DMS153 (cell line): ENCODE results near the gene FGD1.
A peak's percentile ranks its signal among the peaks of the same experiment; 100 is the strongest.

Experiments used
- DNase-seq: peaks from one replicate; lab custom pipeline; 2025; lab: John Stamatoyannopoulos, UW

The FGD1 gene

GRCh38 chrX:54473993-54474859 lies 21.8 kb downstream of the FGD1 start:
- DNase-seq, result no peak

GRCh38 chrX:54470054-54470760 lies 25.8 kb downstream of the FGD1 start:
- no peak for DNase-seq

- no peak for DNase-seq
These were observed 43.1 kb downstream of the FGD1 start for GRCh38 chrX:54452920-54453319.

DNA sequence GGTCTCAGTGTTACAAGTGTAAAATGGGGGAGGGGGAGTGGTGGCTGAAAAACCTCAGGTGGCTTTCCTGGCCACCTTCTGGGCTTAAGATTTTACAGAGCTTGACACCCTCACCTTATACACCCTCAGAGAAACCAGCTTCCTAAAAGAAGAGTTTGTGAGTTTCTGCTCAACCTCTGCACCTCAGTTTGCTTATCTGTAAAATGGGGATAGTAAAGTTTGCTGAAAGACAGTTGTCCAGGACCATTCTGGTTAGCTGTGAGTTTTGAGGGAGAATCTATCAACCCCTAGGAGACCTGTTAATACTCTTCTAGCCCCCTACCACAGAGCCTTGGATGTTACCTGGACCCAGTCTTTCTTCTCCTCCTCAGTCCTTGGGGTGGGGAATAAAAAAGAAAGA lies 46.1 kb downstream of the FGD1 start:
- DNase-seq, result no peak

GRCh38 chrX:54447461-54447860 lies 48.6 kb downstream of the FGD1 start:
- no peak for DNase-seq

- no peak for DNase-seq
These were observed 50.0 kb downstream of the FGD1 start for GRCh38 chrX:54446084-54446483.

GRCh38 chrX:54444752-54445151 lies 51.3 kb downstream of the FGD1 start:
- no peak for DNase-seq

GRCh38 chrX:54442790-54443189 lies 53.2 kb downstream of the FGD1 start:
- no peak for DNase-seq

DNA sequence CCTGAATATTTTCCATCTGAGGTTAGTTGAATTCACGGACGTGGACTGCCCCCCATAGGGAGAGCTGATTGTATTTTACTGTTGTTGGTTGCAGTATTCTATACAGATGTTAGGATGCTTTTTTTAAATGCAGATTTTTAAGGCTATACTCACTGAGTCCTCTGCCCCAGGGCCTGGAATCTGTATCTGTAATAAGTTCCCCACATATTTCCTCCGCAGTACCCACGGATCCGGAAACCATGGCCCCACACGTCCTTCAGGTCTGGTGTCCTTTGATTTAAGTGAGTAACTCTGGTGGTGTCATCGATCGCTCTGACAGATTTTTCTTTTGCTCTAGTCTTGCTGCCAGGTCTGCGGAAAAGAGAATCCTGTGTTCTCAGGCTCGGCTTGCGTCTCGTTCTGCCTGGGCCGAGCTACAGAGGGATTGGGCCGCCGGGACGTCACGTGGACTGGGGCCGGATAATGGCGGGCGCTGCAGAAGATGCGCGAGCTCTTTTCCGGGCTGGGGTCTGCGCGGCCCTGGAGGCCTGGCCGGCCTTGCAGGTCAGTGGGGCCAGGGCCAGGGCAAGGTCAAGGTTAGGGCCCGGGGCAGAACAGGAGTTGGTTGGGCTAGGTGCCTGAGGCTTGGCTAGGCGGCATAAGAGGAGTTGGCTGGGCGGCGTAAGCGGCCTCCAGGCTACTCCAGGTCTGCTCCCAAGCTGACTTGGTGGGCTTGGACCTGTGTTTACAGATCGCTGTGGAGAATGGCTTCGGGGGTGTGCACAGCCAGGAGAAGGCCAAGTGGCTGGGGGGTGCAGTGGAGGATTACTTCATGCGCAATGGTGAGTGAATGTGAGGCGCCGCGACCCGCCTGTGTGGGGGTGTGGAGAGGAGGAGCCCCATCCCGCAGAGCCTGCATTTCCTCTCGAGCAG lies 55.8 kb downstream of the FGD1 start, which contains the start of gene TSR2:
TSS of gene TSR2 (plus strand) at position 445 of the 912 bp plus-strand sequence. CDS start at position 463, 18 bp downstream.
- peak; percentile 59 for DNase-seq

- no peak for DNase-seq
These were observed 60.9 kb downstream of the FGD1 start for GRCh38 chrX:54435121-54435520.

- DNase-seq, result no peak
These were observed 65.5 kb downstream of the FGD1 start for GRCh38 chrX:54430519-54430918.

DNA sequence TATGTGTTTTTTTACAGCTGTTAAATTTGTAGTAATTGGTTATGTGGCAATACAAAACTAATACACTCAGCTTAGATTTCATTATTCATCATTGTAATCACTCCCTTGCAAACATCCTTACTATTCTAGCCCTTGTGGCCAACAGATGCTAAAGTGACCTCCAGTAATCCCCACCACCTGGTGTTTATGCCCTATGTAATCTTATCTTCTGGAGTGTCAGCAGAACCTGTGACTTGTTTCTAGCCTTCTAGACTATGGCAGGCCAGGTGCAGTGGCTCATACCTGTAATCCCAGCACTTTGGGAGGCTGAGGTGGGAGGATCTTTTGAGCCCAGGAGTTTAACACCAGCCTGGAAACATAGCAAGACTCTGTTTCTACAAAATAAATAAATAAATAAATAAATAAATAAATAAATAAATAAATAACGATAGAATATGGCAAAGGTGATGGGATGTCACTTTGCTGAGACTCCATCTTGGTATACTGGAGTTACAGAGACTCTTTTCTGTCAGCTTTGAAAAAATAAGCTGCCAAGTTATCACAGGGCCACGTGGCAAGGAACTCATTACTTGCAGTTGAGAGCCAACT lies 68.1 kb downstream of the FGD1 start:
- no peak for DNase-seq

GRCh38 chrX:54423161-54423888 lies 72.7 kb downstream of the FGD1 start:
- no peak for DNase-seq

- DNase-seq, result no peak
These were observed 73.9 kb downstream of the FGD1 start for GRCh38 chrX:54422168-54422567.

- DNase-seq, result no peak
These were observed 76.3 kb downstream of the FGD1 start for GRCh38 chrX:54419559-54420302.

- no peak for DNase-seq
These were observed 79.1 kb downstream of the FGD1 start for GRCh38 chrX:54416965-54417364.

- DNase-seq, result no peak
These were observed 80.3 kb downstream of the FGD1 start for GRCh38 chrX:54415534-54416350.

DNA sequence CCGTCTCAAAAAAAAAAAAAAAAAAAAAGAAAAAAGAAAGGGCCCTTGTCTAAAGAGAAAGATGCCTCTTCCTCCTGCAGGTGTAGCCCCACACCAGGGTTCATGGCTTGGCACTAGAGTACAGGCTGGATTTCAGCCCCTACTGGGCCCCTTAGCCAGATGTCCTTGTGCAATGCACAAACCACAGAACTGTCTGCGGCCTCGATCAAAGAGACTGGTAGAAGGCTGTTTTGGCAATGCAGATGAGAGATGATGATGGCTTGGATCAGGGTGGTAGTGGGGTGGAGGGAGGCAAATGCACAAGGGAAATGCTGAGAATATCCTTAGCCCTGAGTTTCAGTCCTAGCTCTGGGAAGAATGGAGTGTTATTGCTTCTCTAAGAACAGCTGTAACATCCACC lies 82.3 kb downstream of the FGD1 start:
- DNase-seq, result no peak

GRCh38 chrX:54411732-54412131 lies 84.3 kb downstream of the FGD1 start:
- DNase-seq, result no peak

- DNase-seq, result no peak
These were observed 88.8 kb downstream of the FGD1 start for GRCh38 chrX:54407266-54407665.
